Measurements from ENCODE around the gene KDM5D. TPM values are rescaled to one million over a fixed set of nuclear protein-coding genes. Genes with fewer than 3 reads are reported as not detected.

Gene KDM5D
- total and polyA plus RNA-seq, 2 experiments from 2014 or later: not detected

DNA sequence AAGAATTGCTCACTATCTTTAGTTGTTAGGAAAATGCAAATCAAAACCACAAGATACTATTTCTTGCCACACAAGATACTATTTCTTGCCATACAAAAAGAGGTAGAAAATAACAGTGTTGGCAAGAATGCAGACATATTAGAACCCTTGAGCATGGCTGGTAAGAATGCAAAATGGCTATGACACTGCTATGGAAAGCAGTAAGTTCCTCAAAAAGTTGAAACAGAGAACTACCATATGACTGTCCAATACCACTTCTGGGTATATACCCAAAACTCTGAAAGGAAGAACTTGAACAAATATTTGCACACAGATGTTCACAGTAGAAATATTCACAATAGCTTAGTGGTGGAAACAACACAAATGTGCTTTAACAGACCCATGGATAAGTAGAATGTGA is 26.6 kb downstream of the KDM5D start:
- Histone ChIP-seq H3K4me1 (ENCODE audit: low read depth) (no peaks in the 10 kb centered on the region), H3K9me3 (ENCODE audit: low read depth) (no peaks in the 10 kb centered on the region), H3K27ac (no peak overlapping the region), H3K27me3 (no peaks in the 10 kb centered on the region), H3K4me3 (no peak overlapping the region), H3K36me3 (no peaks in the 10 kb centered on the region)
- TF ChIP-seq, protein P1, sequence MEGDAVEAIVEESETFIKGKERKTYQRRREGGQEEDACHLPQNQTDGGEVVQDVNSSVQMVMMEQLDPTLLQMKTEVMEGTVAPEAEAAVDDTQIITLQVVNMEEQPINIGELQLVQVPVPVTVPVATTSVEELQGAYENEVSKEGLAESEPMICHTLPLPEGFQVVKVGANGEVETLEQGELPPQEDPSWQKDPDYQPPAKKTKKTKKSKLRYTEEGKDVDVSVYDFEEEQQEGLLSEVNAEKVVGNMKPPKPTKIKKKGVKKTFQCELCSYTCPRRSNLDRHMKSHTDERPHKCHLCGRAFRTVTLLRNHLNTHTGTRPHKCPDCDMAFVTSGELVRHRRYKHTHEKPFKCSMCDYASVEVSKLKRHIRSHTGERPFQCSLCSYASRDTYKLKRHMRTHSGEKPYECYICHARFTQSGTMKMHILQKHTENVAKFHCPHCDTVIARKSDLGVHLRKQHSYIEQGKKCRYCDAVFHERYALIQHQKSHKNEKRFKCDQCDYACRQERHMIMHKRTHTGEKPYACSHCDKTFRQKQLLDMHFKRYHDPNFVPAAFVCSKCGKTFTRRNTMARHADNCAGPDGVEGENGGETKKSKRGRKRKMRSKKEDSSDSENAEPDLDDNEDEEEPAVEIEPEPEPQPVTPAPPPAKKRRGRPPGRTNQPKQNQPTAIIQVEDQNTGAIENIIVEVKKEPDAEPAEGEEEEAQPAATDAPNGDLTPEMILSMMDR (IDR thresholded peaks at IDR 0.05; ENCODE audit: low read depth, low read length): no peak
- no peak for DNase-seq (ENCODE audit: low read depth in 1 of 2, low spot score in 1 of 2)

DNA sequence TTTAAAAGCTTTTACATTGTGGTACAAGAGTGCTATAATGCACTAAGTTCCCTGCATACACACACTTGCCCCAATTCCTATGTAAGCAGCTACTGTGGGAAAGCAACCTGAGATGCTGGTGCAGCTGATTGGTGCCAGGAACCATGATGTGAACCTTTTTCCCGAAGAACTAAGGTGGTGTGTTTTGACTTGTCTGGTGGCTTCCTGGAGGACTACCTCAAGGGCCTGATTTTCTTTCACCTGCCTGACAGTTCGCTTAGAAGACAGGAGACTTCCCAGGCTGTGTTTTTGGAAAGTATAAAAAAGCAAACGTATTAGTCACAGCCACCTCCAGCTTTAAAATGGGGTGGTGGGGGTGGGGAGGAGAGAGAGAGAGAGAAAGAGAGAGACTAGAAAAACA is 27.4 kb downstream of the KDM5D start:
- Histone ChIP-seq H3K4me3 (no peak overlapping the region), H3K4me1 (ENCODE audit: low read depth) (no peaks in the 10 kb centered on the region), H3K9me3 (ENCODE audit: low read depth) (no peaks in the 10 kb centered on the region), H3K27me3 (no peaks in the 10 kb centered on the region), H3K27ac (no peak overlapping the region), H3K36me3 (no peaks in the 10 kb centered on the region)
- DNase-seq (ENCODE audit: low read depth in 1 of 2, low spot score in 1 of 2): no peak
- TF ChIP-seq, protein P1 (IDR thresholded peaks at IDR 0.05; ENCODE audit: low read depth, low read length): no peak

GRCh38 chrY:19715226-19715625 is 29.3 kb downstream of the KDM5D start:
- no peaks in the 10 kb centered on the region for H3K27me3 ChIP-seq
- H3K36me3 ChIP-seq: no peaks in the 10 kb centered on the region
- TF ChIP-seq, protein P1 (IDR thresholded peaks at IDR 0.05; ENCODE audit: low read depth, low read length): no peak
- H3K9me3 ChIP-seq (ENCODE audit: low read depth): no peaks in the 10 kb centered on the region
- H3K4me3 ChIP-seq: no peak overlapping the region
- DNase-seq (ENCODE audit: low read depth in 1 of 2, low spot score in 1 of 2): no peak
- no peak overlapping the region for H3K27ac ChIP-seq
- H3K4me1 ChIP-seq (ENCODE audit: low read depth): no peaks in the 10 kb centered on the region

- Histone ChIP-seq H3K4me1 (ENCODE audit: low read depth) (no peaks in the 10 kb centered on the region), H3K9me3 (ENCODE audit: low read depth) (no peaks in the 10 kb centered on the region), H3K27ac (no peak overlapping the region), H3K27me3 (no peaks in the 10 kb centered on the region), H3K4me3 (no peak overlapping the region), H3K36me3 (no peaks in the 10 kb centered on the region)
- DNase-seq (ENCODE audit: low read depth in 1 of 2, low spot score in 1 of 2): no peak
- TF ChIP-seq, protein P1 (IDR thresholded peaks at IDR 0.05; ENCODE audit: low read depth, low read length): no peak
Measured at GRCh38 chrY:19713430-19713829, 31.1 kb downstream of the KDM5D start.

DNA sequence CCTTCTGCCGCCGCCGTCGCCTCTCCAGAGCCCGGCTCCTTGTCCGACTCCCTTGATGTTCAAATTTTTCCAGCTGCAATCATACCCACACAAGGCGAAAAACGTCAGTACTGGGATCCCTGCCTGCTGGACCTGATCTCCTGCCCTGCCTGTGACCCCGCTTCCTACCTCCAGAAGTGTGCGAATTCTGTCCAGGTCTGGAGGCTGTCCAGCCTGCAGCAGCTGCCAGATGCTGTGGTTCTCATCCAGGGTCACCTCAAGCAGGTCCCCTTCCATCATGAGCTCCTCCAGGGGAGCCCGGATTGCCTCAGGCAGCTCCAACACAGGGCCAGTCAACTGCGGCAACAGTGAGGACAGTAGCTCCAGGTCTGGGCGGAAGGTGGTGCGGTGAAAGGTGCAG is 38.3 kb downstream of the KDM5D start:
- H3K4me1 ChIP-seq (ENCODE audit: low read depth): no peaks in the 10 kb centered on the region
- no peak for DNase-seq (ENCODE audit: low read depth in 1 of 2, low spot score in 1 of 2)
- H3K9me3 ChIP-seq (ENCODE audit: low read depth): no peaks in the 10 kb centered on the region
- TF ChIP-seq, protein P1 (IDR thresholded peaks at IDR 0.05; ENCODE audit: low read depth, low read length): no peak
- no peak overlapping the region for H3K4me3 ChIP-seq
- no peaks in the 10 kb centered on the region for H3K27me3 ChIP-seq
- H3K36me3 ChIP-seq: no peaks in the 10 kb centered on the region
- no peak overlapping the region for H3K27ac ChIP-seq

GRCh38 chrY:19698495-19698894 is 46.0 kb downstream of the KDM5D start:
- no peaks in the 10 kb centered on the region for H3K36me3 ChIP-seq
- no peak overlapping the region for H3K4me3 ChIP-seq
- no peaks in the 10 kb centered on the region for H3K4me1 ChIP-seq (ENCODE audit: low read depth)
- TF ChIP-seq, protein P1 (IDR thresholded peaks at IDR 0.05; ENCODE audit: low read depth, low read length): no peak
- no peaks in the 10 kb centered on the region for H3K27me3 ChIP-seq
- no peak for DNase-seq (ENCODE audit: low read depth in 1 of 2, low spot score in 1 of 2)
- H3K27ac ChIP-seq: no peak overlapping the region
- H3K9me3 ChIP-seq (ENCODE audit: low read depth): no peaks in the 10 kb centered on the region

Measured in cardiac muscle cell (in vitro differentiated cells and primary cell).